ENCODE measurements around the gene GSE1. TPM values are rescaled to one million over a fixed set of nuclear protein-coding genes. Genes with fewer than 3 reads are reported as not detected.

GSE1 gene
- total RNA-seq, 2 donors from 2014 or later, result 54.6 to 60.6 TPM

DNA sequence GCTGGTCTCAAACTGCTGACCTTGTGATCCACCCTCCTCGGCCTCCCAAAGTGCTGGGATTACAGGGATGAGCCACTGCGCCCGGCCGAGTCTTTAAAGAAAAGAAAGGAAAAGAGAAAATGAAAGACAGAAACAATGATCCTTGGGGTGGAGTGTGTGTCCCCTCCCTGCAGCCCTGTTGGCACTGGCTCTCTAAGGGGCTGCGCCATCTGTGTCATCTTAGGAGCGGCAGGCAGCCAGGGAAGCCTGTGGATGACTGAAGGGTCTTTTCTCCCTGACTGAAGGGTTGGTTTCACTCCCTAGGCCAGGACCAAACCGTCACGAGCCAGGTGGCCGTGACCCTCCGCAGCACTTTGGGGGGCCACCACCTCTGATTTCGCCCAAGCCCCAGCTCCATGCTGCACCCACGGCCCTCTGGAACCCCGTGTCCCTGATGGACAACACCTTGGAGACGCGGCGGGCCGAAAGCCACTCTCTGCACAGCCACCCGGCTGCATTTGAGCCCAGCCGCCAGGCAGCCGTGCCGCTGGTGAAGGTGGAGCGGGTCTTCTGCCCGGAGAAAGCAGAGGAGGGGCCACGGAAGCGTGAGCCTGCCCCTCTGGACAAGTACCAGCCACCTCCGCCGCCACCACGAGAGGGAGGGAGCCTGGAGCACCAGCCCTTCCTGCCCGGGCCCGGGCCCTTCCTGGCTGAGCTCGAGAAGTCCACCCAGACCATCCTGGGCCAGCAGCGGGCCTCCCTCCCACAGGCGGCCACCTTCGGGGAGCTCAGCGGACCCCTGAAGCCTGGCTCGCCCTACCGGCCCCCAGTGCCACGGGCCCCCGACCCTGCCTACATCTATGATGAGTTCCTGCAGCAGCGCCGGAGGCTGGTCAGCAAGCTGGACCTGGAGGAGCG is 48.0 kb downstream of the GSE1 start:
- DNase-seq (peak; percentile 22), ATAC-seq (no peak)
- intact Hi-C loops (cut with DNase I), result no loop called here

DNA sequence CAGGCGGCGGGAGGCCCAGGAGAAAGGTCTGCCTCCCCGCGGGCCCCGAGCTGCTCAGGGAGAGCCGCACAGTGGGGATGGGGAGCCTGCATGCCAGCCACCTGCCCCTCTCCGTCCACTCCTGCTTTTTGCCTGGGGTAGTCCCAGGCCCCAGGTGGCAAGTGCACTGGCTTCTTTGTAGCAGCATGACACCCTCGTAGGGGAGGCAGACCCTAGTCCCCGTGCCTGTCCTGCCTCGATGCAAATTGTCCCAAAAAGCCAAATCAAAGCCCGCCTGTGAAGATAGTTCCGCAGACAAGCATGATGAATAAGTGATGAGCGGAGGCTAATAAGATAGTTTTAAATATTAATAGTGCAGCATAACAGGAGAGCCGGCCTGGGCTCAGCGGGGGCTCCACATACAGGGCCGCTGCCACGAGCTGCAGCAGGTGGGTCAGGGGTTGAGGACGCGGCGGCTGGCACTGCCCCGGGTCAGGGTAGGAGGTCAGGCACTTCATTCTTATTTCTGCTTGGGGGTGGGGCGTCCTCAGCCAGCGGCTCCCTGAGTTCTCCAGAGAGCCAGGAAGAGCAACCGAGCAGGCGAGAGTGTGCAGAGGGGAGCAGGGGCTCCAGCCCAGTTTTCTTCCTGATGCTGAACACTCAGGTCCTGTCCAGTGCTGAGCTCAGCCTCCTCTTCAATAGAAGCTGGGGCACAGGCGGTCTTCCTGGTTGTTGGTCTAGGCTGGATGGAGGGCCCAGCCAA is 48.8 kb downstream of the GSE1 start:
- intact Hi-C loops (cut with DNase I), result no loop called here
- DNase-seq (peak; percentile 17), ATAC-seq (no peak)

DNA sequence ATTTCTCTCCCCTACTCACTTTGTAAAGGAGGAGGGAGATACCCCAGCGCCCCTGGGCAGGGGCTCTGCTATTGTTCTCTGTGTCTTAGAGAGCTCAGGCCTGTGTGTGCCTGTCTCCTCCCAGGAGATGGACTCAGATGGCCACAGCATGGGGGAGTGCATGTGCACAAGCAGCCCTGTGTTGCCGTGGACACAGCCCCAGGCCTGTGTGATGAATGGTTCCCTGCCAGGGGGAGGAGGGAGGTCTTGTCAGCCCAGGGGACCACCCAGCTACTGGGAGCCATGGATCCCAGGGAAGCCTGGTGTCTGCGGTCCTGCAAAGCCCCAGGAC is 49.3 kb downstream of the GSE1 start:
- no peak for ATAC-seq
- DNase-seq, result peak; percentile 4

DNA sequence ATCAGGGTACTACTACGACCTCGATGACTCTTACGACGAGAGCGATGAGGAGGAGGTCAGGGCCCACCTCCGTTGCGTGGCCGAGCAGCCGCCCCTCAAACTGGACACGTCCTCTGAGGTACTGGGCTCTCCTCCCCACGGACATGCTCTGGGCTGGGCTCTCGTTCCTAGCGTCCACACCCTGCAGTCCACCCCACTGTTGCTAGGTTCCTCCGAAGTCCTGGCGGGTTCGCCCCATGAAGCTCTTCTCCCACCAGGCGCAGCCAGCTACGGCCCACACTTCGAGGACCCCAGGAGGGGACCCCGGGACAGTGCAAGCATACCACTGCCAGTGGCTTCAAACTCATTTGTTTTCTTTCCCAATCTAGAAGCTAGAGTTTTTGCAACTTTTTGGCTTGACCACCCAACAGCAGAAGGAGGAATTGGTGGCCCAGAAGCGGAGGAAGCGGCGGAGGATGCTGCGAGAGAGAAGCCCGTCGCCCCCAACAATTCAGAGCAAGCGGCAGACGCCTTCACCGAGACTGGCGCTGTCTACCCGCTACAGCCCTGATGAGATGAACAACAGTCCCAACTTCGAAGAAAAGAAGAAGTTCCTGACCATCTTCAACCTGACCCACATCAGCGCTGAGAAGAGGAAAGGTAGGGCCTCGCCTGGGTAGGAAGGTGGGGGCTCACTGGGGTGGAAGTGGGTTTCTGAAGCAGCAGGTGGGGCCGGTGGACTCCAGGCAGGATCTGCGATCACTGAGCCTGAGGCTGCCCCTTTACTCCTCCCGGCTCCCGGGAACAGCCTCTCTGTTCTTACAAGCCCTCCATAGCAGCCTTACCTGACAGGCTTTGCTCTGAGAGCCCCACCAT is 50.1 kb downstream of the GSE1 start:
- intact Hi-C loops (cut with DNase I), result no loop called here
- DNase-seq (peak; percentile 10), ATAC-seq (no peak)

More for the DNA sequence above, 49.3 kb downstream of the GSE1 start:
- intact Hi-C loops (cut with DNase I), result no loop called here

DNA sequence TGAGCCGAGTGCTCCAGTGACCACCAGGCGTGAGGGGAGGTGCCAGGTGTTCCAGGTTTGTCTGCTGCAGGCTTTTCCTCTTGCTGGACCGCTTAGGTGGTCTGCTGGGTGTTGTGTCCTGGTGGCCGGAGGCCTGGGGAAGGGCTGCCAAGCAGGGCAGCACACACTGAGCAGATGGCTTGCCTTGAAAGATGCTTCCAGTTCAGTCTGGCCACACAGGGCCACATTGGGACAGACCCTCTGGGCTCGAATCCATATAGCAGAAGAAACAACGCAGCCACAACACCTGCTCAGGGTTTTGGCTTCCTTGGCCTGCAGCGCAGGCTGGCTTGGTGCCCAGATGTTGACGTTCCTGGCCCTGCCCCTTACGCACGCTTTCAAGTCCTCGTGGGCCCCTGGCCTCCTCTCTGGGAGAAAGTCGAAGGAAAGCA is 50.8 kb downstream of the GSE1 start:
- peak; percentile 22 for DNase-seq
- intact Hi-C loops (cut with DNase I), result no loop called here
- peak; percentile 7 to 16 for ATAC-seq

DNA sequence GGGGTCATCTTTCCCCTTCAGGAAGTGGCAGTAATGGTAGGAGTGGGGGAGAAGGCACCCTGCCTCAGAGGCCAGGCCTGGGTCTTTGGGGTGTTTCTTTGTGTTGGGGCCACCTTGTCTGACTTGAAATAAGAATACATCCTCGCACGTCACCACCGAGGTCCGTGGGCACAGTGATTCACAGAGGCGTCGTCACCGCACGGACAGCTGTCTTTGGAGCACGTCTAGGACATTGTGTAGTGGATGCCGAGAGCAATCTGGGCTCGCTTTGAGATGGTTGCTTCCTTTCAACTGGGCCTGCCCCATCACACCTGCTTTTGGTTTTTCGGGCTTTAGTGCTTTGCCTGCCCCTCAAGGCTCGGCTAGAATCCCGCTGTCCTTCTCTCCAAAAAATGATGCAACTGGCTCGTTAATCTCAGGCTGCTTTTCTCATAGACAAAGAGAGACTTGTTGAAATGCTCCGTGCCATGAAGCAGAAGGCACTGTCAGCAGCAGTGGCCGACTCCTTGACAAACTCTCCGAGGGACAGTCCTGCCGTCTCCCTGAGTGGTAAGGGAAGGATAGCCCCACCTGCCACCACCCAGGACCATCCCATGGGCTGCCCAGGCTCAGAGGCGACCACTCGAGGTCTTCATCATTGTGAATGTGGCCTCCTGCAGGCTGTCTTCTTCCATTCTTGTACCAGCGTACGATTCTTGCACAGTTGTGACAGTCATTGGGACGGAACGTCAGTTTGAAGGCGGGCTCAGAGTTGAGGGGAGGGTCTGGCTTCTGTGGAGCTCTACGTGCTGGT is 51.7 kb downstream of the GSE1 start:
- ATAC-seq (no peak), DNase-seq (peak; percentile 11)
- intact Hi-C loops (cut with DNase I), result no loop called here

DNA sequence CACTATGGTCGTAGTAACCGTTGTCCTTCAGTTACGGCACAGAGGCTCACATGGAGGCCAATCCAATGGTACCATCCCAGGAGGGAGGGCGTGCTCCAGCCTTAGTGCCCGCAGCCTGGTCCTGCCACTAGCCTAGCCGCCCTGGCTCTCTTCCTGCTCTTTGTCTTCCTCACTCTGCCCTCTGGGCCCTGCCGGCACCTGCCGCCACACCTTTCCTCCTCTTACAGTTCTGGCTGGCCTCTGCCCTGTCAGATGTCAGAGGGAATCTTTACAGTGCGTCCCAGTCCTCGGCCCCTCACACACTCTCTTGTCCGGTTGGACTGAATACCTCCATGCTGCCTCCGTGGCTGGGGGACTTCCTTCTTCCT is 52.2 kb downstream of the GSE1 start:
- intact Hi-C loops (cut with DNase I), result no loop called here
- peak; percentile 4 for DNase-seq
- no peak for ATAC-seq

DNA sequence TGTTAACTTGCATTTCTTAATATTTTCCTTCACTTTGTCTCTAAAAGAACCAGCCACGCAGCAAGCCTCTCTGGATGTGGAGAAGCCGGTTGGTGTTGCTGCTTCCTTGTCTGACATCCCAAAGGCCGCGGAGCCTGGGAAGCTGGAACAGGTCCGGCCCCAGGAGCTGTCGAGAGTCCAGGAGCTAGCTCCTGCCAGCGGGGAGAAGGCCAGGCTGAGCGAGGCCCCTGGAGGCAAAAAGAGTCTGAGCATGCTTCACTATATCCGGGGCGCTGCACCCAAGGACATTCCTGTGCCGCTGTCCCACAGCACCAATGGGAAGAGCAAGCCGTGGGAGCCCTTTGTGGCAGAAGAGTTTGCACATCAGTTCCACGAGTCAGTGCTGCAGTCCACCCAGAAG is 52.8 kb downstream of the GSE1 start:
- DNase-seq (peak; percentile 14), ATAC-seq (no peak)
- intact Hi-C loops (cut with DNase I), result no loop called here

DNA sequence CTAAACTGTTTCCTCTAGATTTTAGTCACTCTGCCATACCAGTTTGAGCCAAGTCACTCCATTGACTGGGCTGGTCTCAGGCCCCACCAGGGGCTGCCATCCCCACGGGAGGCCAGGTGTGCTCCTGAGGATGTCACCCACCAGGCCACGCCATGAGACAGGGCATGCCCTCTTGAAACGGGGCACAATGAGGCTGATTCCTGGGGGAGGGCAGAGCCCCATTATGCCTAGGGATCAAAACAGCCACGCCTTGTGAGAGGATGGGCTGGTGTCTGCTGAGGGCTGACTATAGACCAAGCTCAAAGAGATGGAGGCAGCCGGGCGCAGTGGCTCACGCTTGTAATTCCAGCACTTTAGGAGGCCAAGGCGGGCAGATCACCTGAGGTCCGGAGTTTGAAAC is 54.1 kb downstream of the GSE1 start:
- intact Hi-C loops (cut with DNase I), result no loop called here
- ATAC-seq (no peak), DNase-seq (no peak)

DNA sequence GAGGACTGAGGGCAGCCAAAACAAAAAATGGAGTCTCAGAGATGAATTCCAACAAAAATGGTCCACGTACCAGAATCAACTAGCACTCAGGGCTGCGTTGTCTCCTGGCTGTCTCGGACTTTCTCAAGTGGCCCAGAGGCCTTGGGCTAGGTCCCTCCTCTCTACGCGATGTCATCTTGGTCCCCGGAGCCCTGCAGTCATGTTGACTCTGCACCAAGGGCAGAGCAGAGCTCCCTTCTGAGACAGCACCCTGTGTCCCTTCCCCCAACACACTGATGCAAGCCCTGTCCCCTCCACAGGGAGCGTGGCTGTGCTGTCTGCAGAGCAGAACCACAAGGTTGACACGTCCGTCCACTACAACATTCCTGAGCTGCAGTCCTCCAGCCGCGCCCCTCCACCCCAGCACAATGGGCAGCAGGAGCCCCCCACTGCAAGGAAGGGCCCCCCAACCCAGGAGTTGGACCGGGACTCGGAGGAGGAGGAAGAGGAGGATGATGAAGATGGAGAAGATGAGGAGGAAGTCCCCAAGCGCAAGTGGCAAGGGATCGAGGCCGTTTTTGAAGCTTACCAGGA is 54.8 kb downstream of the GSE1 start:
- DNase-seq (peak; percentile 1), ATAC-seq (no peak)
- intact Hi-C loops (cut with DNase I), result no loop called here

DNA sequence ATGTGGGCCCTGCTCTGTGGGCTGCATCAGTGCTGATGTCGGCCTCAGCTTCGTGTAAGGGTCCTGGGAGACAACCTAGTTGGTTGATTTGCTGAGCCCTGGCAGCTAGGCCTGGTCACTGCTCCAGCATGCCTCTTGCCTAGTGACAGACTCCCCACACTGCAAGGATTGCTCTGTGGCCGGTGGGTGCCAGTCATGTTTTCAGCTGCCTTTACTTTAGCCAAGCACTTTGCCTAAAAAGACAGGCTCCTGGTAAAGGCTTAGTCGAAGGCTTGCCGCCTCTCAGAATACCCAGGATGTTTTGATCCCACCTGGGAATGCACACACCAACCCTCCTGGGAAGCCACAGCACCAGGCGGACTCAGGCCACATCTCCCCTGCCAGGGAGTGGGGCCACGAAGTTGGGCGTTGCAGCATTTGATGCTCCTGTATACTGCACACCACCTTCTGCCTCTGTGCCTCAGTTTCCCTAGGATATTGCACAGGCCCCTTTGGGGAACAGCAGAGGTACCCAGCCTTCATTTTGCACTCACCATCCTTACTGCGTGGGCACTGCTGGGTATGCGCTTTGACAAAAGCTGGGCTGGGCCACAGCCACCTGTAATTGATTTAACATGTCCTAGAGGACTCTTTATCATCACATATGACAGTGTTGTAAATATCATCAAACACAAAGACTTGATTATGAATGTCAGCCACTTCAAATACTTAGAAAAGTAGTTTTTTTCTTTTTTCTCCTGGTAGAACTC is 55.7 kb downstream of the GSE1 start:
- no peak for DNase-seq
- intact Hi-C loops (cut with DNase I), result no loop called here

DNA sequence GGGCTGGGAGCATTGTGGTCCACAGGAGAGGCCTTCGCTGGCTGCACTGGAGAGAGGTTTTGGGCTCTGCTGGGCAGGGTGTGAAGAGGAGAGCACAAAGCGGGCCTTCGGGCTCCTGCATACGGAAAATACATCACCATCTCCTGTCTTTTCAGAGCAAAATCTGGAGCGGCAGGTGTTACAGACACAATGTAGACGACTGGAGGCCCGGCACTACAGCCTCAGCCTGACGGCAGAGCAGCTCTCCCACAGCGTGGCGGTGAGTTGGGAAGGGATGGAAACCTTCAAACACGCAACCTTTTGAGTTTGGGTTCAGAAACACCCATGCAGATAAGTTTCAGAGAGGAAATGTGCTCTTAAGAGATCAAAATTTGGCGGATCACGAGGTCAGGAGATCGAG is 57.7 kb downstream of the GSE1 start:
- DNase-seq, result no peak

More for the DNA sequence above, 55.7 kb downstream of the GSE1 start:
- ATAC-seq, result no peak

DNA sequence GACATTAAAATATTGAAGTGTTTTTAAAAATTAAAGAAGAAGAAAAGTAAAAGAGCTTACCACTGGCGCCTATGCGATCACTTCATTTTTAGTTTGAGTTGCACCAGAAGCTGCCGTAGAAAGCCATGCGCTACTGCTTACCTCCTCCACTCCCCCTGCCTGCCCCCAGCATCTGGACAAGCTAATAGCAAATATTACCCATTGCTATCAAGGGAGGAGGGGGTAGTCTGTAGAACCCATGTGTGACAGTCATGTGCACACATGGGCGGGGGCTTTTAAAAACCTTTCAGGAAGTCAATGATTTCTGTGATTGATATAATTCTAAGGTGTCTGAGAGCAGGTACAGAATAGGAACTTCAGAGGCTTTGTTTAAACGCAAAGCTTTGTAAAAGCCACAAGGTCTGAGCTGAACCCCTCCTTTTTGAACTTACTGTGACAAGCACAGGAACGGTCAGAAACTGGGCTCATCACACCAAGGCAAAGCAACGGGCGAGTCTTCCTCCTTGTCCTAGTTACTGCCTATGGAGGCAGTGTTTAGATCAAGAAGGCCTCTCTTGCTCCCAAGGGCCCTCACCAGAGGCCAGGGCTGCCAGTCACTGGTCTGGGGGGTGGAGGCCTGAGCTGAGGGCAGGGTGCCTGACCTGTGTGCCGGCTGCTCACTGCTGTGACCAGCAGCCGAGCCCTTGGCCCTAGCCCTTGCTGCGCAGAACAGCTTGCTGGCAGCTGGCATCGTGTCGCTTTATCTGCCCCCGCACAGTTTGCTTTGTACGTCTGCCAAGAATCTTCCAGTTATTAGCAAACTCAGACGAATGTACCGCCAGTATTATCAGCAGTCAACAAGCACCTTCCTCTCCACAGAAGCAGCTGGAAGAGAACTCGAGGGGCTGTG is 60.7 kb downstream of the GSE1 start:
- intact Hi-C loops (cut with DNase I), result no loop called here
- peak; percentile 92 to 93 for ATAC-seq
- DNase-seq, result peak; percentile 82

More for the DNA sequence above, 57.7 kb downstream of the GSE1 start:
- intact Hi-C loops (cut with DNase I), result no loop called here
- no peak for ATAC-seq

DNA sequence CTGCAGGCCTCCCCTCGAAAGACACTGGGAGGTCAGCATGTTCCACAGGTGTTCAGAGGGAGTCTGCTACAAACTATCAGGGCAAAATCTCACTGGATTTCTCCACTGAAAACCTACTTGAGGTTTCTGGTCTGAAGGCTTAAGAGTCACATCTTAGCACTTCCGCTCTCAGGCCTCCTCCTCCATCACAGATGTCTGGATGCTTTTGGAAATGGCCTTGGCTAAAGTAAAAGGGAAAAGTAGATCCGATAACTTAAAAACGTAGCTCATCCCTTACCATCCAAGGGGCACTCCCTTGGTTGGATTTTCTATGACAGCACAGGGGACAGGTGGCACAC is 61.3 kb downstream of the GSE1 start:
- intact Hi-C loops (cut with DNase I), result no loop called here
- no peak for ATAC-seq
- no peak for DNase-seq

DNA sequence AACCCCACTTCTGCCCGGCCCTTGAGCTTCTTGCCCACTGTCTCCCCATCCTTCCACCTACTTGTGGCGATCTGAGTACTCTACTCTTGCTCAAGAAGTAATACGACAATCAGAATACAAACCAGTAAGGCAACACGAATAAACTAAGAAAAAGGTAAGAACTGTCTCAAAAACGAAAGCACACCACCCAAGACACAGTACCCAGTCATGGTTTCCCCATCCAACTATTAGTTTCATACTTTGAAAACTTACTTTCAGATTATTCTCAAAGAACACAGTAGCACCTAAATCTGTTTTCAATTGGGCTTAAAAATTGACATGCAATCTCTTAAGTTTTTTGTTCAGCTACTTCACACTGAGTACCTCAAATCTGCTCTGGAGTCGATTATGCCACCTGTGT is 61.7 kb downstream of the GSE1 start:
- DNase-seq (no peak), ATAC-seq (no peak)
- intact Hi-C loops (cut with DNase I), result no loop called here

DNA sequence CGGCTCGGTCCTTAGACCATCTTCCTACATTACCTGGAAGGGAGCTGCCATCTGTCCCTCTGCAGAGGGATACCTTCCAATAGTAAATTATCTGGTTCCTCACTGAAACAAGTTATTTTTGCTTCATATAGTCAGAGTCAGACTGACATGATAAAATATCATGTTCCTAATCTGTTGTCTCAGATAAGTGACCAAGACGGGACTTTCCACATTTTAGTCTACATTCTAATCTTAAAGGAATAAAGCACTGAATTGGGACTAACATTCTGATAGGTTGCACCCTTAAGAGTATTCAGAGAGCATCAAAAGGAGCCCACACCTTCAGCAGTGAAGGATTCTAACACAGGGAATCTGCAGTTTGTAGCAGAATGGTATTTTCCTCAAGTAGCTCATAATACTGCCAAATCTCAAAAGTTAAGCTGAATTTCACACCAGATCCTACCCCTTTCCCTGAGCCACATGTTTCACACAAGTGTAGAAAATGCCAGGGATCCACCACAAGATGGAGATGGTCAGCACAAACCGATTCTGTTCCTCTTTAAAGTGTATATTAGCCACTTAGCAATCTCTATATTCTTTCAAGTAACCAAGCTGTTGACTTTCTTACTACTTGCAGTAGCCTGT is 62.2 kb downstream of the GSE1 start:
- no peak for DNase-seq
- no peak for ATAC-seq
- intact Hi-C loops (cut with DNase I), result no loop called here

DNA sequence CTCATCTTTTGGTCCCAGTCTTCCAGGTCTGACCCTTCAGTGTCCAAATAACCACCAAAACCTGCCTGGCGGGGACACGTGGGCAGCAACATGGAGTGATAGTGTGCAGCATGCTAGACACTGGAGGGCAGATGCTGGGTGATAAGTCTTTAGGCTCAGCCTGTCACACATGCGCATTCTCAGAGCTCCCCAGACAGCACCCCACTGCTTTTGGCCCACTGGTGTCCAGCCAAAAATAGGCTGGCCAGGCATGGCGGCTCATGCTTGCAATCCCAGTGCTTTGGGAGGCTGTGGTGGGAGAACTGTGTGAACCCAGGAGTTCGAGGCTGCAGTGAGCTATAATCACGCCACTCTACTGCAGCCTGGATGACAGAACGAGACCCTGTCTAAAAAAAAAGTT is 63.3 kb downstream of the GSE1 start:
- intact Hi-C loops (cut with DNase I), result no loop called here
- ATAC-seq (no peak), DNase-seq (no peak)
